NB4 (cell line): ENCODE results near the gene LEP.

Experiments
- DNase-seq: peaks from one replicate; pipeline ENCODE4 v3.0.0; 2010; ENCODE audit warnings: low read depth
- H3K4me3 ChIP-seq: one replicate; pipeline ENCODE4 v1.5.1; 2011; ENCODE audit warnings: mild to moderate bottlenecking, low read depth, low read length, moderate library complexity
- MAX ChIP-seq: IDR thresholded peaks from 2 replicates; pipeline ENCODE4 v1.6.1; 2011; ENCODE audit warnings: low read depth, low read length
- MYC ChIP-seq: IDR thresholded peaks from 2 replicates; pipeline ENCODE4 v1.6.1; 2011; ENCODE audit warnings: low read depth, low read length
- POLR2A ChIP-seq: IDR thresholded peaks from 2 replicates; pipeline ENCODE4 v1.6.1; 2011; ENCODE audit warnings: mild to moderate bottlenecking; ENCODE audit not compliant: insufficient read length; ENCODE audit errors: extremely low read depth
- TF ChIP-seq, protein P1 (sequence below): IDR thresholded peaks from one replicate; pipeline ENCODE4 v1.5.1; 2012; ENCODE audit warnings: low read depth, low read length

LEP gene

DNA sequence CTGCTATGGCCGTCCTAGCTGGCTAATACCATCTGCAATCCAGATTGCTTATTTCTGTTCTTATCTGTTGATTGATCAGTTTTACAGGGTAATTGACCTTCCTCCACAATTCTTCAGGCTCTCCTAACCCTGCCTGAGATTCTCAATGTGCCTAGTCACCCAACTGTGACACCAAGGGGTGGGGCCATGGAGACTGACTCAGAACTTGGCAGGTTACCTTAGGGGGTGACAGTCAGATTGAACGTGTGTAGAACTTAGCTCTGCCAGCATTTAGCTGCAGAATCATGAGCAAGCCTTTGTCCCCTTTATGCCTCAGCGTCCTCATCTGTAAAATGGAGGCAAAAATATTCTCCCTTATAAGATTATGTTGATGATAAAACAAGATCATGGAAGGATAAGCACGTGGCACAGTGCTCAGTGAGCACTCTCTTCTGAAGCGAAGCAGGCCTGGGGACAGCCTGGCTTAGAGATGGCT, 19.1 kb upstream of the LEP start:
- H3K4me3 ChIP-seq, result no peak overlapping the region
- TF ChIP-seq MYC (no peak), MAX (no peak), POLR2A (no peak)
- TF ChIP-seq, protein P1, sequence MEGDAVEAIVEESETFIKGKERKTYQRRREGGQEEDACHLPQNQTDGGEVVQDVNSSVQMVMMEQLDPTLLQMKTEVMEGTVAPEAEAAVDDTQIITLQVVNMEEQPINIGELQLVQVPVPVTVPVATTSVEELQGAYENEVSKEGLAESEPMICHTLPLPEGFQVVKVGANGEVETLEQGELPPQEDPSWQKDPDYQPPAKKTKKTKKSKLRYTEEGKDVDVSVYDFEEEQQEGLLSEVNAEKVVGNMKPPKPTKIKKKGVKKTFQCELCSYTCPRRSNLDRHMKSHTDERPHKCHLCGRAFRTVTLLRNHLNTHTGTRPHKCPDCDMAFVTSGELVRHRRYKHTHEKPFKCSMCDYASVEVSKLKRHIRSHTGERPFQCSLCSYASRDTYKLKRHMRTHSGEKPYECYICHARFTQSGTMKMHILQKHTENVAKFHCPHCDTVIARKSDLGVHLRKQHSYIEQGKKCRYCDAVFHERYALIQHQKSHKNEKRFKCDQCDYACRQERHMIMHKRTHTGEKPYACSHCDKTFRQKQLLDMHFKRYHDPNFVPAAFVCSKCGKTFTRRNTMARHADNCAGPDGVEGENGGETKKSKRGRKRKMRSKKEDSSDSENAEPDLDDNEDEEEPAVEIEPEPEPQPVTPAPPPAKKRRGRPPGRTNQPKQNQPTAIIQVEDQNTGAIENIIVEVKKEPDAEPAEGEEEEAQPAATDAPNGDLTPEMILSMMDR, result no peak
- DNase-seq, result peak; percentile 78

DNA sequence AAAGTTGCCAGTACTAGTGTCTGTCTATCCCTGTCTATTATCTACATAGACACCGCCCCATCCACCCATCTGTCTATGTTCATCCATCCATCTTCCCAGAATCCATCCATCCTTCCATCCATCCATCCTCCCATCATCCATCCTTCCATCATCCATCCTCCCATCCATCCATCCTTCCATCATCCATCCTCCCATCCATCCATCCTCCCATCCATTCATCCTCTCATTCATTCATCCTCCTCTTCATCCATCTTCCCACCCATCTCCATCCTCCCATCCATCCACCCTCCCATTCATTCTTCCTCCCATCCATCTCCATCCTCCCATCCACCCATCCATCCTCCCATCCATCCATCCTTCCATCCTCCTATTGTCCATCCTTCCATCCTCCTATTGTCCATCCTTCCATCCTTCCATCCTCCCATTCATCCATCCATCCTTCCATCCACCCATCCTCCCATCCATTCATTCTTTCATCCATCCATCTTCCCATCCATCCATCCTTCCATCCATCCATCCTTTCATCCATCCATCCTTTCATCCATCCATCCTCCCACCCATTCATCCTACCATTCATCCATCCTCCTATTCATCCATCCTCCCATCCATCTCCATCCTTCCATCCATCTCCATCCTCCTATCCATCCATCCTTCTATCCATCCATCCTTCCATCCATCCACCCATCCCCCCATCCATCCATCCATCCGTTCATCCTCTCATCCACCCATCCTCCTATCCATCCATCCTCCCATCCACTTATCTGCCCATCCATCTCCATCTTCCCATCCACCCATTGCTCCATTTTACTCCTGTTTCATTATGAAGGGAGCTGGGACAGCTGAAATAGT, 14.7 kb upstream of the LEP start:
- DNase-seq, result no peak
- H3K4me3 ChIP-seq, result no peak overlapping the region
- TF ChIP-seq POLR2A (no peak), MYC (no peak)
- TF ChIP-seq, protein P1, result no peak

- H3K4me3 ChIP-seq, result no peak overlapping the region
- TF ChIP-seq MAX, result no peak
- DNase-seq, result no peak
These were observed 13.8 kb upstream of the LEP start for GRCh38 chr7:128227271-128227670.

DNA sequence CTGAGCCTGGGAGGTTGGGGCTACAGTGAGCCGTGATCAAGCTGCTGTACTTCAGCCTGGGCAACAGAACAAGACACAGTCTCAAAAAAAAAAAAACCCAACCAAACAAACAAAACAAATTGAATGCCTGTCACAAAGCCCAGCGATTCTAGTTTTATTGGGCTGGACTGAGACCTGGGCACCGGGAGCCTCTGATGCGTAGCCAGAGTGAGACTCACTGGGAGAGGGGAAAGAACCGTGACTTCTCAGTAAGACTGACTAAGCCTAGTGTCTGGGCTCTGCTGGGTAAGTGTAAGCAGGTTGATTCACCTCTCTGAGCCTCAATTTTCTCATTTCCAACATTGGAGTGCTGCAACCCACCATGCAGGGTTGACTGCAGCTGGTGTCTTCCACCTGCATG, 10.1 kb upstream of the LEP start:
- TF ChIP-seq MYC (no peak), MAX (no peak), POLR2A (no peak)
- TF ChIP-seq, protein P1, result no peak
- H3K4me3 ChIP-seq, result no peak overlapping the region
- DNase-seq, result no peak

- TF ChIP-seq MYC (no peak), POLR2A (no peak), MAX (no peak)
- TF ChIP-seq, protein P1, result no peak
- DNase-seq, result no peak
- H3K4me3 ChIP-seq, result no peak overlapping the region
These were observed 9.4 kb upstream of the LEP start for GRCh38 chr7:128231677-128232076.

DNA sequence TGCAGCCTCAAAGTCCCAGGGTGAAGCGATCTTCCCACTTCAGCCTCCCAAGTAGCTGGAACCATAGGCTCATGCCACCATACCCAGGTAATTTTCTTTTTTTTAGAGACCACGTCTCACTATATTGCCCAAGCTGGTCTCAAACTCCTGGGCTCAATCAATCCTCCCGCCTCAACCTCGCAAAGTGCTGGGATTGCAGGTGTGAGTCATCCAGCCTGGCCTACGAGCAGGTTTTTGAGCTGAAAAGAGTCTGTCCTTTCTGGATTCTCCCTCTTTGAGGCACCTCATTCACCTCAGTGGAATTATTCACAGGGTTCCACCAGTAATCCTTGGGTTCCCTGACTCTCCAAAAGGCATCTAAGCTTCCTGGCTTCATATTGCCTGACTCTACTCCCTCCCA, 7.6 kb upstream of the LEP start:
- no peak overlapping the region for H3K4me3 ChIP-seq
- DNase-seq, result no peak
- TF ChIP-seq POLR2A (no peak), MAX (no peak), MYC (no peak)
- TF ChIP-seq, protein P1, result no peak
